ENCODE measurements around the gene ISX.

GRCh38 chr22:35054064-35054463 is 11.9 kb upstream of the ISX start:
- no peak for TF ChIP-seq EZH2 (IDR thresholded peaks at IDR 0.05; ENCODE audit: borderline replicate concordance, insufficient read depth, low read depth, low read length, poor library complexity, severe bottlenecking)
- TF ChIP-seq CTCF (IDR thresholded peaks at IDR 0.05): no peak
